ENCODE results near the gene PRIMPOL. TPM values are rescaled to one million over a fixed set of nuclear protein-coding genes. Genes with fewer than 3 reads are reported as not detected.

The PRIMPOL gene
- total and polyA plus RNA-seq, 2 experiments from 2014 or later: 18.5 to 30.1 TPM

DNA sequence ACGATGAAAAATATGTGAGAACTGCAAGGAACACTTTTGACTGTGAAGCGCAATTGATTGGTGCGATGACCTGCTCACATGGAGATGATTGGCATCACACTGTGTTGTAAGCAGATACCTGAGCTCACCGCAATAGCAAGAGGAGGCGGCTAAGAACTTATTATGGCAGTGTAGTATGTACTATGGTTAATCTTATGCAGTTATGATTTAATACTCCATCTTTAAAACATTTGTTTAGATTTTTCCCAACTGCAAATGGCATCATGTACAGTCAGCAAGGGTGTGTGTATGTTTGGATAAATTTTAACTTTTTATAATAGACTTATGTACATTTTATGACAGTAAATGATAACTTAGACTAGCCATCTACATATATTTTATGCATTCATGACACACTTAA is 25.5 kb downstream of the PRIMPOL start:
- Histone ChIP-seq H3K4me1 (ENCODE audit: low read depth) (no peaks in the 10 kb centered on the region), H3K36me3 (peaks cover 8% of the 10 kb centered on the region), H3K27ac (no peak overlapping the region), H3K9me3 (ENCODE audit: low read depth) (no peaks in the 10 kb centered on the region), H3K27me3 (no peaks in the 10 kb centered on the region), H3K4me3 (no peak overlapping the region)
- TF ChIP-seq, protein P1, sequence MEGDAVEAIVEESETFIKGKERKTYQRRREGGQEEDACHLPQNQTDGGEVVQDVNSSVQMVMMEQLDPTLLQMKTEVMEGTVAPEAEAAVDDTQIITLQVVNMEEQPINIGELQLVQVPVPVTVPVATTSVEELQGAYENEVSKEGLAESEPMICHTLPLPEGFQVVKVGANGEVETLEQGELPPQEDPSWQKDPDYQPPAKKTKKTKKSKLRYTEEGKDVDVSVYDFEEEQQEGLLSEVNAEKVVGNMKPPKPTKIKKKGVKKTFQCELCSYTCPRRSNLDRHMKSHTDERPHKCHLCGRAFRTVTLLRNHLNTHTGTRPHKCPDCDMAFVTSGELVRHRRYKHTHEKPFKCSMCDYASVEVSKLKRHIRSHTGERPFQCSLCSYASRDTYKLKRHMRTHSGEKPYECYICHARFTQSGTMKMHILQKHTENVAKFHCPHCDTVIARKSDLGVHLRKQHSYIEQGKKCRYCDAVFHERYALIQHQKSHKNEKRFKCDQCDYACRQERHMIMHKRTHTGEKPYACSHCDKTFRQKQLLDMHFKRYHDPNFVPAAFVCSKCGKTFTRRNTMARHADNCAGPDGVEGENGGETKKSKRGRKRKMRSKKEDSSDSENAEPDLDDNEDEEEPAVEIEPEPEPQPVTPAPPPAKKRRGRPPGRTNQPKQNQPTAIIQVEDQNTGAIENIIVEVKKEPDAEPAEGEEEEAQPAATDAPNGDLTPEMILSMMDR (IDR thresholded peaks at IDR 0.05; ENCODE audit: low read depth, low read length): no peak
- DNase-seq (ENCODE audit: low read depth in 1 of 2, low spot score in 1 of 2): no peak

GRCh38 chr4:184675821-184676492 is 26.4 kb downstream of the PRIMPOL start:
- H3K9me3 ChIP-seq (ENCODE audit: low read depth): no peaks in the 10 kb centered on the region
- no peak for DNase-seq (ENCODE audit: low read depth in 1 of 2, low spot score in 1 of 2)
- H3K4me3 ChIP-seq: no peak overlapping the region
- TF ChIP-seq, protein P1 (IDR thresholded peaks at IDR 0.05; ENCODE audit: low read depth, low read length): no peak
- no peaks in the 10 kb centered on the region for H3K4me1 ChIP-seq (ENCODE audit: low read depth)
- no peak overlapping the region for H3K27ac ChIP-seq
- peaks cover 8% of the 10 kb centered on the region for H3K36me3 ChIP-seq
- H3K27me3 ChIP-seq: no peaks in the 10 kb centered on the region

DNA sequence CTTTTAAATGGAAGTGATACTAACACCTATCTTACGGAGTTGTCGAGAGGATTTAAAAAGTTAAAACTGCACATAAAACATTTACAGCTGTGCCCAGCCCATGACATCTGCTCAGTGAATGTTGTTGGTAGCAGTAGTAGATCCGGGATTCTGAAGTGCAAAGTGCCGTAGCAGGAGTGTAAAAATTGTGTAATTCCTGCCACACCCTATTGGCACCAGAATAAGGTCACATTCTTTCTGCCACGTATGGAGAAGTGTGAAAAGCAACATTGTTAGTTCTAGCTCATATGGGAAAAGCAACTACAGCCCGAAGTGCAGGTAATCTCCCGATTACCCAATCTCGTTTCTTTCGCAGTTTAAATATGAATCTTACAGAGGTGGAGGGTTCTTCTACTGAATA is 31.2 kb downstream of the PRIMPOL start:
- Histone ChIP-seq H3K9me3 (ENCODE audit: low read depth) (no peaks in the 10 kb centered on the region), H3K27ac (no peak overlapping the region), H3K27me3 (no peaks in the 10 kb centered on the region), H3K4me3 (no peak overlapping the region), H3K36me3 (peaks cover 3% of the 10 kb centered on the region), H3K4me1 (ENCODE audit: low read depth) (no peaks in the 10 kb centered on the region)
- DNase-seq (ENCODE audit: low read depth in 1 of 2, low spot score in 1 of 2): no peak
- TF ChIP-seq, protein P1 (IDR thresholded peaks at IDR 0.05; ENCODE audit: low read depth, low read length): no peak

GRCh38 chr4:184681916-184682315 is 32.4 kb downstream of the PRIMPOL start:
- H3K4me3 ChIP-seq: no peak overlapping the region
- no peak overlapping the region for H3K27ac ChIP-seq
- no peaks in the 10 kb centered on the region for H3K9me3 ChIP-seq (ENCODE audit: low read depth)
- TF ChIP-seq, protein P1 (IDR thresholded peaks at IDR 0.05; ENCODE audit: low read depth, low read length): no peak
- peaks cover 3% of the 10 kb centered on the region for H3K36me3 ChIP-seq
- H3K4me1 ChIP-seq (ENCODE audit: low read depth): no peaks in the 10 kb centered on the region
- no peak for DNase-seq (ENCODE audit: low read depth in 1 of 2, low spot score in 1 of 2)
- no peaks in the 10 kb centered on the region for H3K27me3 ChIP-seq

DNA sequence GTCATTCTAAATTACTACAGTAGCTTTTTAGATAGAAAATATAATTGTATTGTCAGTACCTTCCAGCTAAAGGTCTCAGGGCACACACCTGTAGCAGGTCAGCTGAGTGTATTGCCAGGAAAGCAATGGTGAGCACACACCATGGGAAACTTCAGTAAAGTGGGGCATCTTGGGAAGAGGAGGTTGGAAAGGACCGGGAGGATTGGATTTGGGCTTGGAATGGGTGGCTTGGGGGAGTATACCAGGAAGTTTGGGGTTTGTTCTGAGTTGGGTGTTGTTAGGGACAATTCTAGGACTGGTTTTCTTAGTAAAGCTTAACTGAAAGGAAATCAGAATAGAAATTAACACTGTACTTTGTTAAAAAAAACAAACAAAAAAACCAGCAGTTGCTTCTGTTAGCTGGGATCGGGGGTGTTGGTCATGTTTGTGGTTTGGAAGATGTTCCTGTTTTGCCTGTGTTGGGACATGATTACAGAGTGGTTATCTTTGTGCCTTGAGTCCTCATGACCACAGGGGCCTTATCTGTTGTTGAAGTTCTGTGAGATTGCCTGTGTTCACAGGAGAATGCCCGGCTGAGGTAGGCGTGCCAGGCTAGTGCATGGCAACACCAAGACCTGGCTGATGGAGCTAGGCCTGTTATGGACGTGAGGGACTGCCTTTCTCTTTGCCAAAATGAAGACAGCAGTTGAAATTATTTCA is 35.1 kb downstream of the PRIMPOL start:
- peaks cover 3% of the 10 kb centered on the region for H3K36me3 ChIP-seq

More for the DNA sequence above, 35.1 kb downstream of the PRIMPOL start:
- no peaks in the 10 kb centered on the region for H3K27me3 ChIP-seq
- H3K4me1 ChIP-seq (ENCODE audit: low read depth): no peaks in the 10 kb centered on the region
- TF ChIP-seq, protein P1 (IDR thresholded peaks at IDR 0.05; ENCODE audit: low read depth, low read length): no peak
- H3K4me3 ChIP-seq: no peak overlapping the region
- H3K27ac ChIP-seq: no peak overlapping the region
- no peaks in the 10 kb centered on the region for H3K9me3 ChIP-seq (ENCODE audit: low read depth)
- peak in 1 of 2 donors; percentile 59 for DNase-seq (ENCODE audit: low read depth in 1 of 2, low spot score in 1 of 2)

Data from cardiac muscle cell (in vitro differentiated cells and primary cell).